Endothelial cell (in vitro differentiated cells): Measurements from ENCODE around the gene KRTDAP. TPM values are rescaled to one million over a fixed set of nuclear protein-coding genes. Genes with fewer than 3 reads are reported as not detected.

Source experiments
- DNase-seq: peaks from one replicate; pipeline ENCODE4 v3.0.0; 2021; ENCODE audit warnings: low spot score
- H3K27ac Mint-ChIP-seq: one replicate; pipeline ENCODE4 v1.8.0; 2021; ENCODE audit warnings: mixed read lengths, inconsistent platforms; ENCODE audit not compliant: unreplicated experiment
- H3K27me3 Mint-ChIP-seq: one replicate; pipeline ENCODE4 v1.8.0; 2021; ENCODE audit warnings: mild to moderate bottlenecking, moderate library complexity, mixed read lengths, inconsistent platforms; ENCODE audit not compliant: unreplicated experiment
- H3K36me3 Mint-ChIP-seq: one replicate; pipeline ENCODE4 v1.8.0; 2021; ENCODE audit warnings: mild to moderate bottlenecking, low read depth, mixed read lengths, inconsistent platforms; ENCODE audit not compliant: unreplicated experiment
- H3K4me1 Mint-ChIP-seq: one replicate; pipeline ENCODE4 v1.8.0; 2021; ENCODE audit warnings: mild to moderate bottlenecking, mixed read lengths, inconsistent platforms; ENCODE audit not compliant: unreplicated experiment
- H3K4me3 Mint-ChIP-seq: one replicate; pipeline ENCODE4 v1.8.0; 2021; ENCODE audit warnings: mild to moderate bottlenecking, mixed read lengths, inconsistent platforms; ENCODE audit not compliant: unreplicated experiment
- H3K9me3 Mint-ChIP-seq: one replicate; pipeline ENCODE4 v1.8.0; 2021; ENCODE audit warnings: mixed read lengths, inconsistent platforms; ENCODE audit not compliant: unreplicated experiment
- long read RNA-seq: library from polyadenylated mRNA; unstranded; transcript quantifications from one replicate; pipeline ENCODE4 v2.0.0, GENCODE V29; 2020; ENCODE audit not compliant: unreplicated experiment
- total RNA-seq: library from RNA; stranded (reverse); fragmentation: NEBNext Ultra II Directional; extraction: Animal tissue kit (Norgen Biotek cat#: 25700); gene quantifications from one replicate; pipeline ENCODE4 v1.2.1, GENCODE V29; 2021; ENCODE audit not compliant: unreplicated experiment
- TF ChIP-seq, protein P1 (sequence below): fragments of 200-600 bp; sonication (generic); IDR thresholded peaks from one replicate; pipeline ENCODE4 v1.5.0; 2021; ENCODE audit warnings: antibody characterized with exemption; ENCODE audit not compliant: unreplicated experiment

Gene KRTDAP, protein sequence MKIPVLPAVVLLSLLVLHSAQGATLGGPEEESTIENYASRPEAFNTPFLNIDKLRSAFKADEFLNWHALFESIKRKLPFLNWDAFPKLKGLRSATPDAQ
- total RNA-seq = not detected
- long read RNA-seq = 0 reads

DNA sequence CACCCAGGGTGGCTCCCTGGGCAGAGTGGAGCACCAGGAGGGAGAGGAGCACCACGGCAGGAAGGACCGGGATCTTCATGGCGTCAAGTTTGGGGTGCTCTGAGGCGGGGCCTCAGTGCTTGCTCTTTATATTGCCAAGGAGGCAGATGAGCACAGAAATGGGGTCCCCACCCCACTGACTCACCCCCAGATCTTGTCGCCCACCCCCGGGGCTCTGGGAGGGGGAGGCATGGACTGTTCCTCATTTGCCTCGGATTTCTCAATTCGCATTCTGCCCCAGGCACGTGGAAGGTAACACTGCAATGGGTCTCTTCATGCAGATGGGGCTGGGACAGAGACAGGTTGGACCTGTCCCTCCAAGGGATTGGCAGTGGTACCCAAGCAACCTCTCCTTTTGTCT is at the start of gene KRTDAP:
TSS of gene KRTDAP (minus strand) at position 101 of the 400 bp plus-strand sequence. CDS start at position 79, 22 bp downstream.
- TF ChIP-seq, protein P1, sequence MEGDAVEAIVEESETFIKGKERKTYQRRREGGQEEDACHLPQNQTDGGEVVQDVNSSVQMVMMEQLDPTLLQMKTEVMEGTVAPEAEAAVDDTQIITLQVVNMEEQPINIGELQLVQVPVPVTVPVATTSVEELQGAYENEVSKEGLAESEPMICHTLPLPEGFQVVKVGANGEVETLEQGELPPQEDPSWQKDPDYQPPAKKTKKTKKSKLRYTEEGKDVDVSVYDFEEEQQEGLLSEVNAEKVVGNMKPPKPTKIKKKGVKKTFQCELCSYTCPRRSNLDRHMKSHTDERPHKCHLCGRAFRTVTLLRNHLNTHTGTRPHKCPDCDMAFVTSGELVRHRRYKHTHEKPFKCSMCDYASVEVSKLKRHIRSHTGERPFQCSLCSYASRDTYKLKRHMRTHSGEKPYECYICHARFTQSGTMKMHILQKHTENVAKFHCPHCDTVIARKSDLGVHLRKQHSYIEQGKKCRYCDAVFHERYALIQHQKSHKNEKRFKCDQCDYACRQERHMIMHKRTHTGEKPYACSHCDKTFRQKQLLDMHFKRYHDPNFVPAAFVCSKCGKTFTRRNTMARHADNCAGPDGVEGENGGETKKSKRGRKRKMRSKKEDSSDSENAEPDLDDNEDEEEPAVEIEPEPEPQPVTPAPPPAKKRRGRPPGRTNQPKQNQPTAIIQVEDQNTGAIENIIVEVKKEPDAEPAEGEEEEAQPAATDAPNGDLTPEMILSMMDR = no peak
- Mint-ChIP-seq H3K9me3 (no peaks in the 10 kb centered on the region), H3K27ac (no peak within 1 kb of the TSS), H3K4me1 (no peaks in the 10 kb centered on the region), H3K27me3 (no peaks in the 10 kb centered on the region), H3K36me3 (no peaks in the 10 kb centered on the region), H3K4me3 (no peak within 1 kb of the TSS)
- DNase-seq = no peak

DNA sequence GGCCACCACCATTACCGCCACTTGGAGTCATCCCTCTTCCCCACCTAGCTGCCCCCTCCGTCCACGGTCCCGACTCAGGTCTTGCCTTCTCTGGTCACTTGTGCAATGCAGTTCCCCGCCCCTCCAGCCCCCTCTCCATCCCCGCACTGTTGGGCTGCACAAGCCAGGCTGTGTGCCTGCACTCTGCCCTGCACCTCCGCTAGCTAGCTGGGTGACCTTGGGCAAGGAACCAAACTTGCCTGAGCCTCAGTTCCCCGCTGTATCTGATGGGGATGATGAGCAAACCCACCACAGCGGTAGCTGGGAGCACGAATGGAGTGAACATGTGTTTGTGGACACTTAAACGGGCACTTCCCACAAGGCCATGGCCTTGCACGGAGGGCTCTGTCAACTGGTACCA is 49.6 kb upstream of the KRTDAP start:
- no peak for DNase-seq
- peaks cover 7% of the 10 kb centered on the region for H3K4me1 Mint-ChIP-seq
- H3K9me3 Mint-ChIP-seq = no peaks in the 10 kb centered on the region
- H3K27ac Mint-ChIP-seq = no peak overlapping the region
- H3K36me3 Mint-ChIP-seq = peaks cover 11% of the 10 kb centered on the region
- TF ChIP-seq, protein P1 = no peak
- H3K27me3 Mint-ChIP-seq = peaks cover 9% of the 10 kb centered on the region
- no peak overlapping the region for H3K4me3 Mint-ChIP-seq

DNA sequence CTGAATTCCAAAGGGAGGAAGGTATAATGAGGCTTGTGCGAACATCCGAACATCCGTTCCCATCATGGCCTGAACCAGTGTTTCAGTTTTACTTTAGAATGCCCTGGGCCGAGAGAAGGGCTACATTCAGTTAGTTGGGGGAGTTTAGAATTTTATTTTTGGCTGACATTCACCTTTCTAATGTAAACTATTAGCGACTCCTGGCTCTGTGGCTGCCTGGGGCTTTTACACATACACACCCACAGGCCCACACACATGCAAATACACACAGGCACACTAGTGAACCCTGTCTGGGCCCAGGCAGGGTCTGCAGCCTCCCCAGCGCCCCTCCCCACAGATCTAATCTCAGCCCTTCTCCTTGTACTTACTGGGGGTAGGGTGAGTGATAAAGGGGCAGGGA is 49.0 kb upstream of the KRTDAP start:
- Mint-ChIP-seq H3K9me3 (no peaks in the 10 kb centered on the region), H3K4me1 (peaks cover 1% of the 10 kb centered on the region), H3K4me3 (no peak overlapping the region), H3K27me3 (peaks cover 7% of the 10 kb centered on the region), H3K36me3 (peaks cover 11% of the 10 kb centered on the region), H3K27ac (no peak overlapping the region)
- TF ChIP-seq, protein P1 = no peak
- no peak for DNase-seq

DNA sequence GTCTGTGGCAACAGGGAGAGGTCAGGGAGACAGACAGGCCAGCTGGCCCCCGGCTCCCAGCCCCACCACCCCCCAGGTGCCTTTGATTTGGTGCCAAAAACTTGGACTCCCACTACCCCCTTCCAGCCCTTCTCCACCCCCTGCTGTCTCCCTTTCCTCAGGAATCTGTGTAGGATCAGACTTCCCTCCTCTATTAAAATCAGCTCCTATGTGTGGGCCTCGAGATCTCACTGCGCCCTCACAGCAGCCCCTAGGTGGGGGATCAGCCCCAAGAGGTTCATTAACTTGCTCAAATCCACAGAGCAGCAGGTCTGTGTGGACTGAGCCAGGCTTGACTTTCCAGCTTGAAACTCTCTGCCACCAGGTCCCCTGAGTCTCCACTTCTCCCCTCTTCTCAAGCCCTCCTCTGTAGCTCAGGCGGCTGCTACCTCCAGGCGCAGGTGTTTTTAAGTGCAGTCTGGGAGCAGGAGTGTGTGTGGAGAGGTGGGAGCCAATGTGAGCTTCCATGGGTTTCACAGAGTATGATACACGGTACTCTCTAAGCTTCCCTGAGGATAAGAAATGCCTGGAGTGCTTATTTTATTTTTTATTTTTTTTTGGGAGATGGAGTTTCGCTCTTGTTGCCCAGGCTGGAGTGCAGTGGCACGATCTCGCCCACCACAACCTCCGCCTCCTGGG is 44.7 kb upstream of the KRTDAP start:
- H3K4me3 Mint-ChIP-seq = no peak overlapping the region
- peaks cover 10% of the 10 kb centered on the region for H3K27me3 Mint-ChIP-seq
- H3K4me1 Mint-ChIP-seq = no peaks in the 10 kb centered on the region
- TF ChIP-seq, protein P1 = no peak
- no peak overlapping the region for H3K27ac Mint-ChIP-seq
- H3K9me3 Mint-ChIP-seq = no peaks in the 10 kb centered on the region
- DNase-seq = no peak
- peaks cover 3% of the 10 kb centered on the region for H3K36me3 Mint-ChIP-seq

DNA sequence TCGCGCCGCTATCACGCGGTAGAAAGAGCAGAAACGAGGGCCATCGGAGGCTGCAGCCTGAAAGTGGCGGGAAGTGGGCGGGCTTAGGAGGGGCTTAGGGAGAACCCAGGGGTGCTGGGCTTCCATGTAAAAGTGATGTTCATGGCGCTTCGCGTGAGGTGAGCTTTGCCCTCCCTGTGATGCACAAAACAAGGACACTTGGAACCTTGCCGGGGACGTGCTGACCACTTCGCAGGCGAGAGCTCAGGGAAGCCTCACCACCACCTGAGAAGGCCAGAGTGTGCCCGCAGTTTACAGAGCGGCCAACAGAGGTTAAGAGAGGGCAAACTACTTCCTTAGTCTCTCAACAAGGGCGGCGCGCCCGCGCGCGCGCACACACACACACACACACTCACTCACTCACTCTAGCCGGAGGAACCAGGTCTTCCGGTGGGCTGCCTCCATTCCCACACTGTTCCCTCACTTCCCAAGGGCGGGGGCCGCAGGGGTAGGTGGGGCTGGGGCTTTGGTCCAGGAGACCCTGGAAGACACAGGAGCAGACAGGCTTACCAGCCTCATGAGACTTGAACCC is 43.6 kb upstream of the KRTDAP start:
- peak; percentile 50 for DNase-seq
- Mint-ChIP-seq H3K36me3 (peaks cover 3% of the 10 kb centered on the region), H3K9me3 (no peaks in the 10 kb centered on the region), H3K27ac (peak overlapping the region; percentile 30), H3K4me1 (no peaks in the 10 kb centered on the region), H3K27me3 (peaks cover 10% of the 10 kb centered on the region), H3K4me3 (no peak overlapping the region)
- TF ChIP-seq, protein P1 = no peak
